Hematopoietic multipotent progenitor cell (in vitro differentiated cells): ENCODE results near the gene CTSD. TPM values are rescaled to one million over a fixed set of nuclear protein-coding genes. Genes with fewer than 3 reads are reported as not detected.

Source experiments
- DNase-seq, 3 donors: peaks; one replicate each; pipeline ENCODE4 v3.0.0-alpha.2; 2011 to 2015; ENCODE audit warnings: low read depth in 2 of 3, low spot score in 2 of 3
- total RNA-seq: library from RNA; depleted of rRNA; stranded (reverse); fragments of >200 nt; gene quantifications from one replicate; pipeline ENCODE4 v1.2.3, GENCODE V29; 2012

CTSD gene
- total RNA-seq, 1 donor: 259 TPM

GRCh38 chr11:1756791-1757771 lies 6.6 kb downstream of the CTSD start:
- no peak for DNase-seq

- DNase-seq: no peak
These were observed 7.8 kb downstream of the CTSD start for GRCh38 chr11:1755692-1756561.

GRCh38 chr11:1755344-1755691 lies 8.4 kb downstream of the CTSD start:
- DNase-seq: no peak

- no peak for DNase-seq
These were observed 9.2 kb downstream of the CTSD start for GRCh38 chr11:1754376-1755150.

- DNase-seq: no peak
These were observed 9.8 kb downstream of the CTSD start for GRCh38 chr11:1753929-1754305.

- no peak for DNase-seq
These were observed 10.3 kb downstream of the CTSD start for GRCh38 chr11:1753229-1753928.

- no peak for DNase-seq
These were observed 10.9 kb downstream of the CTSD start for GRCh38 chr11:1752907-1753228.

GRCh38 chr11:1751999-1752906 lies 11.5 kb downstream of the CTSD start:
- DNase-seq: peak in 2 of 3 donors; percentile 48 to 63

GRCh38 chr11:1751531-1751921 lies 12.2 kb downstream of the CTSD start:
- DNase-seq: no peak

GRCh38 chr11:1750840-1751530 lies 12.7 kb downstream of the CTSD start:
- peak in 2 of 3 donors; percentile 54 to 67 for DNase-seq

- no peak for DNase-seq
These were observed 13.3 kb downstream of the CTSD start, which contains the start of gene IFITM10 for GRCh38 chr11:1750481-1750839. IFITM10 (minus strand) TSS chr11:1750595; CDS start chr11:1750442, 153 bp downstream.

GRCh38 chr11:1749395-1750351 lies 14.1 kb downstream of the CTSD start:
- DNase-seq: no peak

GRCh38 chr11:1748636-1749394 lies 14.9 kb downstream of the CTSD start:
- DNase-seq: no peak

- no peak for DNase-seq
These were observed 15.7 kb downstream of the CTSD start for GRCh38 chr11:1747753-1748635.

GRCh38 chr11:1746956-1747752 lies 16.6 kb downstream of the CTSD start:
- DNase-seq: no peak
